HepG2 (cell line): ENCODE data around the gene VGF. TPM values are rescaled to one million over a fixed set of nuclear protein-coding genes. Genes with fewer than 3 reads are reported as not detected.

Source experiments
- ATAC-seq: fragments of 200-7000 bp; cut with Tn5 transposase; 3 replicates; pipeline ENCODE4 v1.9.1; 2020; ENCODE audit warnings: mild to moderate bottlenecking, moderate library complexity
- BruUV-seq: library from RNA; stranded (reverse); fragments of 400-500 nt; replicated peaks from 2 replicates; lab custom pipeline; 2021; lab: Mats Ljungman, UMichigan
- CTCF ChIA-PET: fragments of 300-600 bp; formaldehyde crosslinking; extraction: SDS; loops from one replicate; lab custom pipeline; 2021; ENCODE audit warnings: low total read pairs, inconsistent platforms, low intra/inter-chr PET ratio; lab: Yijun Ruan, JAX
- POLR2A ChIA-PET: fragments of 350-600 bp; sonication (Branson Sonifier 250); formaldehyde crosslinking; loops from one replicate; lab custom pipeline; 2020; ENCODE audit warnings: antibody characterized with exemption, inconsistent platforms; lab: Yijun Ruan, JAX
- DNase-seq: peaks from one replicate; pipeline ENCODE4 v3.0.0-alpha.2; 2015; ENCODE audit warnings: low spot score
- FAIRE-seq: peaks from 3 replicates; lab custom pipeline; 2011; peaks lifted over from hg19 to GRCh38; lab: Jason Lieb, UNC
- H2AFZ ChIP-seq: one replicate; pipeline ENCODE4 v1.6.1; 2011; ENCODE audit warnings: low read length, inconsistent platforms
- H3K27ac ChIP-seq: fragments of 300-600 bp; 3 replicates; pipeline ENCODE4 v1.8.0; 2011; ENCODE audit warnings: mixed run types, mild to moderate bottlenecking, mixed read lengths, low read length, inconsistent platforms; ENCODE audit not compliant: insufficient read depth; ENCODE audit errors: extremely low read length
- H3K27me3 ChIP-seq, 2 experiments: fragments of 200-600 bp in 1 of 2; 2 replicates in 1 of 2; 3 replicates in 1 of 2; pipeline versions ENCODE4 v1.6.0 to v1.8.0; 2011; ENCODE audit warnings: low read length in 2 of 2, mild to moderate bottlenecking in 2 of 2, moderate library complexity in 2 of 2, inconsistent platforms in 1 of 2; ENCODE audit not compliant: insufficient read depth in 2 of 2, control insufficient read depth in 1 of 2
- H3K36me3 ChIP-seq, 2 experiments: fragments of 200-600 bp in 1 of 2; replicated peaks in 1 of 2; 2 replicates in 1 of 2; 3 replicates in 1 of 2; pipeline versions ENCODE4 v1.5.1 to v1.8.0; 2011; ENCODE audit warnings: low read length in 2 of 2, inconsistent platforms in 1 of 2; ENCODE audit not compliant: insufficient read depth in 2 of 2, control insufficient read depth in 1 of 2
- H3K4me1 ChIP-seq: 2 replicates; pipeline ENCODE4 v1.5.1; 2012; ENCODE audit warnings: low read length, inconsistent platforms; ENCODE audit not compliant: insufficient read depth
- H3K4me2 ChIP-seq: 2 replicates; pipeline ENCODE4 v1.6.0; 2011; ENCODE audit warnings: low read depth, low read length, inconsistent platforms
- H3K4me3 ChIP-seq, 3 experiments: fragments of 200-600 bp in 1 of 3; sonication (generic), shearing (Covaris generic) in 1 of 3; replicated peaks in 1 of 3; 2 replicates each; pipeline ENCODE4 v1.5.1; 2011 to 2016; ENCODE audit warnings: low read length in 3 of 3, inconsistent platforms in 2 of 3, low read depth in 2 of 3, mild to moderate bottlenecking in 2 of 3, control low read depth in 1 of 3, mixed read lengths in 1 of 3; ENCODE audit not compliant: insufficient read depth in 1 of 3
- H3K79me2 ChIP-seq: one replicate; pipeline ENCODE4 v1.6.1; 2011; ENCODE audit warnings: low read length, inconsistent platforms; ENCODE audit not compliant: insufficient read depth
- H3K9ac ChIP-seq: 2 replicates; pipeline ENCODE4 v1.6.0; 2011; ENCODE audit warnings: mild to moderate bottlenecking, low read depth, low read length, inconsistent platforms; ENCODE audit not compliant: insufficient read depth
- H3K9me3 ChIP-seq: 2 replicates; pipeline ENCODE4 v1.5.1; 2012; ENCODE audit warnings: mild to moderate bottlenecking, low read length
- H4K20me1 ChIP-seq: 2 replicates; pipeline ENCODE4 v1.6.0; 2011; ENCODE audit warnings: inconsistent platforms, mild to moderate bottlenecking, low read length, moderate library complexity; ENCODE audit not compliant: insufficient read depth
- MED8 ChIP-seq: sonication (generic); formaldehyde crosslinking; IDR thresholded peaks from 2 replicates; pipeline ENCODE4 v1.8.1; 2023; ENCODE audit warnings: mild to moderate bottlenecking, missing genetic modification reagents; ENCODE audit not compliant: insufficient replicate concordance
- XRCC5 ChIP-seq: fragments of 200-400 bp; formaldehyde crosslinking; optimal IDR thresholded peaks from 2 replicates; pipeline ENCODE3; 2017; ENCODE audit warnings: mild to moderate bottlenecking, low read length
- ZFX ChIP-seq: sonication (generic); formaldehyde crosslinking; IDR thresholded peaks from 2 replicates; pipeline ENCODE4 v1.4.0; 2020; ENCODE audit warnings: mild to moderate bottlenecking, low read depth, missing genetic modification reagents, moderate library complexity
- ZNF101 ChIP-seq: sonication (generic); formaldehyde crosslinking; IDR thresholded peaks from 2 replicates; pipeline ENCODE4 v1.4.0; 2020; ENCODE audit warnings: mild to moderate bottlenecking, low read depth, missing genetic modification reagents, borderline replicate concordance
- ZNF367 ChIP-seq: sonication (generic); formaldehyde crosslinking; IDR thresholded peaks from 2 replicates; pipeline ENCODE4 v1.4.0; 2020; ENCODE audit warnings: missing genetic modification reagents, borderline replicate concordance
- ZNF432 ChIP-seq: sonication (generic); formaldehyde crosslinking; IDR thresholded peaks from 2 replicates; pipeline ENCODE4 v1.5.0; 2020; ENCODE audit warnings: missing genetic modification reagents, mild to moderate bottlenecking, borderline replicate concordance
- ZNF7 ChIP-seq: IDR thresholded peaks from 2 replicates; pipeline ENCODE4 v1.6.1; 2016; ENCODE audit warnings: missing biosample characterization, missing genetic modification reagents
- WGBS: methylation state at CpG from one replicate; pipeline ENCODE4 v1.1.6; 2017; ENCODE audit warnings: low lambda C conversion rate; 5-methylcytosine and 5-hydroxymethylcytosine counted together
- in situ Hi-C: cut with HindIII; loops from 2 replicates; pipeline ENCODE4 v1.10.0; 2017; ENCODE audit warnings: low pct_unique_long_range_greater_than_20kb; ENCODE audit not compliant: extremely low pct_ligation_motif_present
- intact Hi-C: fragments of 100-400 bp; cut with micrococcal nuclease; formaldehyde crosslinking; loops from one replicate; pipeline ENCODE4 v1.10.0; 2022; ENCODE audit not compliant: unreplicated experiment
- polyA plus RNA-seq, 8 experiments: library from polyadenylated mRNA; depleted of rRNA in 3 of 8; stranded (reverse) in 7 of 8; unstranded in 1 of 8; fragments of >200 nt; fragmentation: Illumina TruSeq in 4 of 8; extraction: Trizol in 4 of 8; gene quantifications; 2 replicates each; pipeline versions ENCODE4 v1.2.1 to v1.2.3, GENCODE V29; 2011 to 2016; ENCODE audit warnings: low read depth in 4 of 8, missing spikeins in 1 of 8, mixed read lengths in 1 of 8; ENCODE audit not compliant: insufficient read depth in 1 of 8
- total RNA-seq, 5 experiments: library from RNA; depleted of rRNA; stranded (reverse); fragments of >200 nt; fragmentation: Illumina TruSeq; extraction: Trizol; gene quantifications; 2 replicates each; pipeline ENCODE4 v1.2.3, GENCODE V29; 2016; ENCODE audit warnings: low read depth in 1 of 5
- TF ChIP-seq, protein P1 (sequence below): sonication (generic); formaldehyde crosslinking; IDR thresholded peaks from 2 replicates; pipeline ENCODE4 v1.8.1; 2023; ENCODE audit warnings: mild to moderate bottlenecking, missing genetic modification reagents
- TF ChIP-seq, protein P2 (sequence below): sonication (generic); formaldehyde crosslinking; IDR thresholded peaks from 2 replicates; pipeline ENCODE4 v1.4.0; 2020; ENCODE audit warnings: missing genetic modification reagents
- TF ChIP-seq, protein P3 (sequence below): sonication (generic); formaldehyde crosslinking; IDR thresholded peaks from 2 replicates; pipeline ENCODE4 v1.4.0; 2020; ENCODE audit warnings: missing genetic modification reagents
- TF ChIP-seq, protein P4 (sequence below): conservative IDR thresholded peaks from 2 replicates; pipeline ENCODE4 v1.6.1; 2018; ENCODE audit warnings: missing genetic modification reagents
- TF ChIP-seq, protein P5 (sequence below): sonication (generic); formaldehyde crosslinking; IDR thresholded peaks from 2 replicates; pipeline ENCODE4 v1.5.0; 2020; ENCODE audit warnings: missing genetic modification reagents

The VGF gene
- total and polyA plus RNA-seq, 2 of the 13 experiments (the other 11 are each of a cell fraction or from before 2014, with no cell fraction given): 0.12 to 0.46 TPM

DNA sequence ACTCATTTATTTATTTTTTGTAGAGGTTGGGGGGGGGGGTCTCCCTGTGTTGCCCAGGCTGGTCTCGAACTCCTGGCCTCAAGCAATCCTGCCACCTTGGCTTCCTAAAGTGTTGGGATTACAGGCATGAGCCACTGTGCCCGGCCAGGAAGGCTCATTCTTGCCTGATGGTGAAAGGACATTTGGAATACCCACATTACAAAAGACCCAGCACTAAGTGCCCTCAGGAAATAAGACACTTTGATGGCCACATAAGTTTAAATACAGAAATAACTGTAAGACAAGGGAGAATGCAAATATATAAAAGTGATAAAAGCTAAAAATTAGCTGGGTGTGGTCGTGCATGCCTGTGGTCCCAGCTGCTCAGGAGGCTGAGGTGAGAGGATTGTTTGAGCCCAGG is 46.5 kb downstream of the VGF start:
- Histone ChIP-seq H3K27ac (no peak overlapping the region), H3K36me3 (no peaks in the 10 kb centered on the region), H3K4me2 (no peak overlapping the region), H2AFZ (no peak overlapping the region), H3K4me1 (peaks cover 75% of the 10 kb centered on the region), H4K20me1 (no peaks in the 10 kb centered on the region), H3K9ac (no peak overlapping the region), H3K79me2 (no peaks in the 10 kb centered on the region), H3K9me3 (no peaks in the 10 kb centered on the region), H3K27me3 (no peaks in the 10 kb centered on the region), H3K4me3 (no peak overlapping the region)
- DNase-seq: no peak
- TF ChIP-seq XRCC5 (no peak), ZNF432 (no peak)
- TF ChIP-seq, protein P1, sequence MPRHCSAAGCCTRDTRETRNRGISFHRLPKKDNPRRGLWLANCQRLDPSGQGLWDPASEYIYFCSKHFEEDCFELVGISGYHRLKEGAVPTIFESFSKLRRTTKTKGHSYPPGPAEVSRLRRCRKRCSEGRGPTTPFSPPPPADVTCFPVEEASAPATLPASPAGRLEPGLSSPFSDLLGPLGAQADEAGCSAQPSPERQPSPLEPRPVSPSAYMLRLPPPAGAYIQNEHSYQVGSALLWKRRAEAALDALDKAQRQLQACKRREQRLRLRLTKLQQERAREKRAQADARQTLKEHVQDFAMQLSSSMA (CRISPR knock-in tag): no peak
- FAIRE-seq: no peak
- ChIA-PET POLR2A (no interaction called here), CTCF (no interaction called here)
- intact Hi-C loops (no loop called here), in situ Hi-C loops (no loop called here)
- no TSS peak for BruUV-seq
- ATAC-seq: no peak
- 81% methylated on average over 3 of the region's 3 CpGs for WGBS

DNA sequence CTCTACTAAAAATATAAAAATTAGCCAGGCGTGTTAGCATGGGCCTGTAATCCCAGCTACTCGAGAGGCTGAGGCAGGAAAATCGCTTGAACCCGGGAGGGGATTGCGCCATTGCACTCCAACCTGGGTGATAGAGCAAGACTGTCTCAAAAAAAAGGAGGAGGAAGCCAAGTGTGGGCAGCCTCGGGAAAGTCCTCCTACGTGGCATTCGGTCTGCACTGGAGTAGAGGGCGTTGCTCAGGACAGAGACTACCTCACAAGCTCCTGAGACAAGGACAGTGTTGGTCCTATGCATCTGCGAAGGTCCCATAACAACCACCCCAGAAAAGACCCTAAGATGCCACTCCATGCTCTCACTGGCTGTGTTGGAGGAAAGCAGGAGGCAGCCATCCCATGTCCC is 48.5 kb downstream of the VGF start:
- Histone ChIP-seq H3K4me3 (no peak overlapping the region), H3K4me2 (peak overlapping the region; percentile 41; the same call in 1 of the 2 replicates)
- WGBS: 33% methylated on average over 6 of the region's 10 CpGs
- TF ChIP-seq, protein P2, sequence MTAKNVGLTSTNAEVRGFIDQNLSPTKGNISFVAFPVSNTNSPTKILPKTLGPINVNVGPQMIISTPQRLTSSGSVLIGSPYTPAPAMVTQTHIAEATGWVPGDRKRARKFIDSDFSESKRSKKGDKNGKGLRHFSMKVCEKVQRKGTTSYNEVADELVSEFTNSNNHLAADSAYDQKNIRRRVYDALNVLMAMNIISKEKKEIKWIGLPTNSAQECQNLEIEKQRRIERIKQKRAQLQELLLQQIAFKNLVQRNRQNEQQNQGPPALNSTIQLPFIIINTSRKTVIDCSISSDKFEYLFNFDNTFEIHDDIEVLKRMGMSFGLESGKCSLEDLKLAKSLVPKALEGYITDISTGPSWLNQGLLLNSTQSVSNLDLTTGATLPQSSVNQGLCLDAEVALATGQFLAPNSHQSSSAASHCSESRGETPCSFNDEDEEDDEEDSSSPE (CRISPR knock-in tag): no peak
- TF ChIP-seq, protein P3, sequence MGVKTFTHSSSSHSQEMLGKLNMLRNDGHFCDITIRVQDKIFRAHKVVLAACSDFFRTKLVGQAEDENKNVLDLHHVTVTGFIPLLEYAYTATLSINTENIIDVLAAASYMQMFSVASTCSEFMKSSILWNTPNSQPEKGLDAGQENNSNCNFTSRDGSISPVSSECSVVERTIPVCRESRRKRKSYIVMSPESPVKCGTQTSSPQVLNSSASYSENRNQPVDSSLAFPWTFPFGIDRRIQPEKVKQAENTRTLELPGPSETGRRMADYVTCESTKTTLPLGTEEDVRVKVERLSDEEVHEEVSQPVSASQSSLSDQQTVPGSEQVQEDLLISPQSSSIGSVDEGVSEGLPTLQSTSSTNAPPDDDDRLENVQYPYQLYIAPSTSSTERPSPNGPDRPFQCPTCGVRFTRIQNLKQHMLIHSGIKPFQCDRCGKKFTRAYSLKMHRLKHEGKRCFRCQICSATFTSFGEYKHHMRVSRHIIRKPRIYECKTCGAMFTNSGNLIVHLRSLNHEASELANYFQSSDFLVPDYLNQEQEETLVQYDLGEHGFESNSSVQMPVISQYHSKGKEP (CRISPR knock-in tag): no peak
- TF ChIP-seq, protein P4, sequence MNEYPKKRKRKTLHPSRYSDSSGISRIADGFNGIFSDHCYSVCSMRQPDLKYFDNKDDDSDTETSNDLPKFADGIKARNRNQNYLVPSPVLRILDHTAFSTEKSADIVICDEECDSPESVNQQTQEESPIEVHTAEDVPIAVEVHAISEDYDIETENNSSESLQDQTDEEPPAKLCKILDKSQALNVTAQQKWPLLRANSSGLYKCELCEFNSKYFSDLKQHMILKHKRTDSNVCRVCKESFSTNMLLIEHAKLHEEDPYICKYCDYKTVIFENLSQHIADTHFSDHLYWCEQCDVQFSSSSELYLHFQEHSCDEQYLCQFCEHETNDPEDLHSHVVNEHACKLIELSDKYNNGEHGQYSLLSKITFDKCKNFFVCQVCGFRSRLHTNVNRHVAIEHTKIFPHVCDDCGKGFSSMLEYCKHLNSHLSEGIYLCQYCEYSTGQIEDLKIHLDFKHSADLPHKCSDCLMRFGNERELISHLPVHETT (CRISPR knock-in tag): no peak
- TF ChIP-seq MED8 (CRISPR knock-in tag) (no peak), ZFX (CRISPR knock-in tag) (0 out of 2 replicates have a peak, but pooled peaks have one; percentile 1), ZNF367 (CRISPR knock-in tag) (no peak), ZNF7 (CRISPR knock-in tag) (peak; percentile 47; the same call in 1 of the 2 replicates), ZNF101 (no peak)
- TF ChIP-seq, protein P5, sequence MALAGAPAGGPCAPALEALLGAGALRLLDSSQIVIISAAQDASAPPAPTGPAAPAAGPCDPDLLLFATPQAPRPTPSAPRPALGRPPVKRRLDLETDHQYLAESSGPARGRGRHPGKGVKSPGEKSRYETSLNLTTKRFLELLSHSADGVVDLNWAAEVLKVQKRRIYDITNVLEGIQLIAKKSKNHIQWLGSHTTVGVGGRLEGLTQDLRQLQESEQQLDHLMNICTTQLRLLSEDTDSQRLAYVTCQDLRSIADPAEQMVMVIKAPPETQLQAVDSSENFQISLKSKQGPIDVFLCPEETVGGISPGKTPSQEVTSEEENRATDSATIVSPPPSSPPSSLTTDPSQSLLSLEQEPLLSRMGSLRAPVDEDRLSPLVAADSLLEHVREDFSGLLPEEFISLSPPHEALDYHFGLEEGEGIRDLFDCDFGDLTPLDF: no peak
- TF ChIP-seq, all 625 proteins: peak for 2
- H3K36me3 ChIP-seq: no peaks in the 10 kb centered on the region
- H3K4me1 ChIP-seq: peaks cover 68% of the 10 kb centered on the region
- 0 out of 5 replicates have a peak, but pooled peaks cover 0 to 1% of the 10 kb centered on the region in 2 experiments for H3K27me3 ChIP-seq
- ChIA-PET CTCF (no interaction called here), POLR2A (interaction anchor here (0.8 to 1.9 kb wide), 8 partner anchors 9 to 531 kb away, joined by 3 to 17 read pairs (median 6); partner anchors contain the start of genes FBXO24, LRCH4, SERPINE1 and SRRT)
- intact Hi-C loops: no loop called here
- BruUV-seq: no TSS peak
- no peaks in the 10 kb centered on the region for H4K20me1 ChIP-seq
- FAIRE-seq: no peak
- no peak for ATAC-seq
- H2AFZ ChIP-seq: no peak overlapping the region
- no peak for DNase-seq
- H3K27ac ChIP-seq: no peak overlapping the region
- in situ Hi-C loops: no loop called here
- H3K9me3 ChIP-seq: no peaks in the 10 kb centered on the region
- no peaks in the 10 kb centered on the region for H3K79me2 ChIP-seq
- no peak overlapping the region for H3K9ac ChIP-seq
